ENCODE data around the gene SLC24A3.

The SLC24A3 gene

GRCh38 chr20:19212469-19212815 lies at the start of gene SLC24A3:
Gene SLC24A3, plus strand, starts transcription at chr20:19212642.
- DNase-seq, result no peak

GRCh38 chr20:19170148-19170547 lies 42.3 kb upstream of the SLC24A3 start:
- no peak for DNase-seq

GRCh38 chr20:19172637-19173036 lies 39.8 kb upstream of the SLC24A3 start:
- no peak for DNase-seq

- no peak for DNase-seq
Observed at GRCh38 chr20:19176470-19177052, 35.9 kb upstream of the SLC24A3 start.

GRCh38 chr20:19181552-19181951 lies 30.9 kb upstream of the SLC24A3 start:
- DNase-seq, result no peak

GRCh38 chr20:19185083-19185482 lies 27.4 kb upstream of the SLC24A3 start:
- DNase-seq, result no peak

GRCh38 chr20:19193349-19193748 lies 19.1 kb upstream of the SLC24A3 start:
- no peak for DNase-seq

GRCh38 chr20:19205981-19206396 lies 6.5 kb upstream of the SLC24A3 start:
- peak; percentile 63 for DNase-seq

- DNase-seq, result no peak
Observed at GRCh38 chr20:19207541-19207940, 4.9 kb upstream of the SLC24A3 start.

- DNase-seq, result no peak
Observed at GRCh38 chr20:19210391-19211155, 1.9 kb upstream of the SLC24A3 start.

- DNase-seq, result no peak
Observed at GRCh38 chr20:19211252-19211651, 1.2 kb upstream of the SLC24A3 start.

- DNase-seq, result no peak
Observed at GRCh38 chr20:19211661-19212468, 577 bp upstream of the SLC24A3 start.

- DNase-seq, result peak; percentile 48
Observed at GRCh38 chr20:19212821-19213502, 520 bp downstream of the SLC24A3 start.

GRCh38 chr20:19213946-19214490 lies 1.6 kb downstream of the SLC24A3 start:
- no peak for DNase-seq

GRCh38 chr20:19218411-19218810 lies 6.0 kb downstream of the SLC24A3 start:
- no peak for DNase-seq

- DNase-seq, result no peak
Observed at GRCh38 chr20:19222520-19223040, 10.1 kb downstream of the SLC24A3 start.

- no peak for DNase-seq
Observed at GRCh38 chr20:19223640-19224039, 11.2 kb downstream of the SLC24A3 start.

- no peak for DNase-seq
Observed at GRCh38 chr20:19231359-19232035, 19.1 kb downstream of the SLC24A3 start.

GRCh38 chr20:19232997-19233794 lies 20.8 kb downstream of the SLC24A3 start:
- DNase-seq, result no peak

- no peak for DNase-seq
Observed at GRCh38 chr20:19236371-19237055, 24.1 kb downstream of the SLC24A3 start.

GRCh38 chr20:19241440-19241839 lies 29.0 kb downstream of the SLC24A3 start:
- no peak for DNase-seq

Data from KG1 (cell line).